SIG-M5 (cell line): Measurements from ENCODE around the gene BANP.
"Not testable (repeated sequence)": the region's sequence is repeated elsewhere in the genome, so short reads cannot be mapped to it uniquely, and the experiment has no call there.

Source experiments
- DNase-seq: peaks from one replicate; lab custom pipeline; 2025; lab: John Stamatoyannopoulos, UW

BANP gene

DNA sequence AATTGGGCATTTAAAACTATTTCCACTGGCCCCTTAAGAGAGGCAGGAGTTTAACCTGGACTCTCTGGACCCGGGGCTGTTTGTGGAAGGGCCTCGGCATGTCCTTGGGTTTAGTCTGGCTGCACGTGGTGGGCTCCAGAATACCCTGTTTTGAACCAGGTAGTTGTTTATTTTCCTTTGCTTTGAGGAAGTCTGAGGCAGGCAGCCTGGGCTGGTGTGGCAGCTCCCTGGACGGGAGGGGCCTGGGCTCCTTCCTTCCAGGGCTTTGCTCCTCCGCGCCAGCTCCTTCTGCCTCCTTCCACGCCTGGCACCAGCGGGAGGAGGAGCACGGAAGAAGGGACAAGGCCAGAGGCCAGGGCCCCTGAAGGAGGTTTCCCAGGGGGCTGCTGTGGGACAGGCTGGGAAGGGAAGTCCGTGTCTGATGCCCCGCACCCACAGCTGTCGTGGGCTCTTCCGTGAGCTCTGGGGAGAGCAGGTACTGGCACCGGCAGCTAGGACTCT is 15.5 kb downstream of the BANP start:
- no peak for DNase-seq

DNA sequence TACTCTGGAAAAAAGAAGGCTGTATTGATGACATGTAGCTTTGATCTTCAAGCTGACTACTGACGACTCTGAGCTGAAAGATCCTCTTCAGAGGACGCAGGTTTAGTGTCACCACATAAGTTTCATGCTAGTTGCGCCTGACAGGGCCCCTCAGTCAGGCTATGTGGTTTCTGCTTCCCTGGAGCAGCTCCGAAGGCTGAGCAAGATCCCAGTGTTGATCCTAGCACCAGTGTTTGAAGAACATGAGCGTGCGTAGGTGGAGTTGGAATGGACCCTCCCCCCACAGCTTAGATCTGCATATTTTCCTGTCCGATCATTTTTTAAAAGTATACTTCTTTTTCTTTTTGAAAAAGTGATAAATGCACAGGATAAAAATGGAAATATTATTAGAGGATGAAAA is 17.3 kb downstream of the BANP start:
- no peak for DNase-seq

GRCh38 chr16:87970186-87970585 is 19.0 kb downstream of the BANP start:
- DNase-seq, result no peak

GRCh38 chr16:87971933-87972332 is 20.7 kb downstream of the BANP start:
- no peak for DNase-seq

- DNase-seq, result no peak
These were observed 22.5 kb downstream of the BANP start for GRCh38 chr16:87973717-87974116.

DNA sequence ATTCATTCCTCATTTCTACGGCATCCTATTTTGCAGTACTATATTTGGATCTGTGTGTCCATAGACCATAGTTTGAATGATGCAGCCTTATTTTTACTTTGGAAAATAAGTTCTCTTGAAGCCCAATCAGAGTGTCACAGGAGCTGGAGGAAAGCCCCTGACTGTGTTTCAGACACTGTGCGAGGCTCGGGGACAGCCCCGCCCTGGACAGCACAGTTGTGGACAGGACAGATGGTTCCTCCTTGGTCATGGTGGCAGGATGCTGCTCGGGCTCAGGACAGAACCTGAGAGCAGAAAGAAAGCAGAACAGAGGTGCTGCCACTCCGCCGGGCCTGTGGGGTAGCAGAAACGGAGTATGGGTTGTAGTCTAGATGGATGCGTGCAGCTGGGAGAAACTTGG is 22.9 kb downstream of the BANP start:
- DNase-seq, result no peak

- DNase-seq, result no peak
These were observed 25.4 kb downstream of the BANP start for GRCh38 chr16:87976665-87977064.

GRCh38 chr16:87978127-87978526 is 26.9 kb downstream of the BANP start:
- no peak for DNase-seq

- DNase-seq, result no peak
These were observed 28.1 kb downstream of the BANP start for GRCh38 chr16:87979352-87979751.

DNA sequence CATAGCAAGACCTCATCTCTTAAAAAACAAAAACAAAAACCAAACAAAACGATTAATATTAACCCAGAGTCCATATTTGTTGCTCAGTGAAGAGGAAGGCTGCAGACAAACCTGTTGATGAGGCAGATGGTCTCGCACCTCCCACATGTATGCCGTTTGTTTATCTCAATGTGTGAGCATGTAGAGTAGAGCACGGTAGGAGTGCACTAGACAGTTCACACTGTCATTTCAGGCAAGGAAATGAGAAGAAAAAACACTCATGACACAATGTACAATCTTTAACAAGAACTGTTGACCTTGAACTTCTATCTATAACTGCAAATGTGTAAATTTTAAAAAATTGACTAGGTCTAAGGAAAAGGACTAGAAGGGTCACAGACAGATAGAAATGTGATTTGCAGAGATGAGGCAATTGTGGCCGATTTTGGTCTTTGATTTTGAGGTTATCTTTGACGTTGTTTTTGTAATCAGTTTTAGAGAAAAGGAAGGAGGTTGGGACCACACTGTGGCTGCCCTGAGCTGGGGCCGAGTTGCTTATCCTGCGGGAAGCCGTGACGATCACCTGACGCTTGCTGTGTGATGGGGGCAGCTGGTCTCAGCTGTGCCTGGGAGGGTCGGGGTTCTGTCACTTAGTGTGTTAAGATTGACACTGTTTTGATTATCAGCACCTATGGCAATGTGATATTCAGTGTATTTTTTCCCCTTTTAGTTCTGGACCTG is 28.8 kb downstream of the BANP start:
- not testable (repeated sequence) for DNase-seq

DNA sequence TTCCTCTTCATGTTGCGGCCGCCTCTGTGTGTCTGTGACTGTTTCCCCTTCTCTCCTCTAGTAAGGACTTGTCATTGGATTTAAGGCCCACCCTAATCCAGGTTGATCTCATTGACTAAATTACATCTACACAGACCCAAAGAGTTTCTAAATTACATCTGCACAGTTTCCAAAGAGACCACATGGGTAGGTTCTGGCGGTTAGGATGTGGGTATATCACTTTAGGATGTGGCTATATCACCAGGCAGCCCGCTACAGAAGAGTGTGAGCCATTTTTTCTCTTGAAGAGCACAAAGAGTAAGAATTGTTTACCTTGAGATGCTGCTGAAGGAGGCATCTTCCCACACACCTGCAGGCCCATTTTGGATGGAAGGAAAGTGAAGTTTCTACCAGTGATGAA is 30.1 kb downstream of the BANP start:
- DNase-seq, result not testable (repeated sequence)

DNA sequence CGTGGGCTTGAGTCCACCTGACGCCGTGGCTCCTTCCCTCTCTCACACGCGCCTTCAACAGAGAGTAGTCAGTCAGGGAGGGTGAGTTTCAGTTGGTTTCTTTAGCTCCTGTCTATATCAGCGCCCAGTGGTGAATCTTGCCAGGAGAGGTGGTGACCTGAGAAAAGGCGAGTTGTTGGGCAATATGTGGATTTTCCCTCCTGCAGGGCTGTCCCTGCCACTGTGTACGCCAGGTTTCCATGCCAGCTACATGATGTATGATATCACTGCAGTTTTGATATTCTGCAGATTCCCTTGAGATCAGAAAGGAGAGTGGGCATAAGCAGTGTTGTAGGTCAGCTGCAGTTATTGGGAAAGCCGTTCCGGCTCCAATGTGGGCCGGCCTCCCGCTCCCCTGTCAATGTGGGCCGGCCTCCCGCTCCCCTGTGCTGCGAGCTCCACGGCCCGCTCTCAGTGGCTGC is 31.4 kb downstream of the BANP start:
- no peak for DNase-seq

- DNase-seq, result not testable (repeated sequence)
These were observed 32.0 kb downstream of the BANP start for GRCh38 chr16:87983072-87983736.

DNA sequence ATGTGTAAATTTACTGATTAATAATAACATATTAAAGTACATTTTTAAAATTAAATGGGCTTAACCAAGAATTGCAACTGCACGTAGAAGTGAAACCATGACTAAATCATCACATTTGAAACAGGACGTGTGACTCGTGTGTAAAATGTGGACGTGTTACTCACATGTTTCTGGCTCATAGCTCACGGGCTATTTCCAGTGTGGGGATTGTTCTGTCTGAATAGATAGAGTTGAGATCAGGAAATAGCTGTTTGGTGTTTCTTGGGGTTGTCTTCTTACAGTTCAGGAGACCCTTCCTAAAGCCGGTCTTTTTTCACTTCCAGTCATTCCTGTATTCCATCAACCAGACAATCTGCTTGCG is 32.5 kb downstream of the BANP start:
- not testable (repeated sequence) for DNase-seq

DNA sequence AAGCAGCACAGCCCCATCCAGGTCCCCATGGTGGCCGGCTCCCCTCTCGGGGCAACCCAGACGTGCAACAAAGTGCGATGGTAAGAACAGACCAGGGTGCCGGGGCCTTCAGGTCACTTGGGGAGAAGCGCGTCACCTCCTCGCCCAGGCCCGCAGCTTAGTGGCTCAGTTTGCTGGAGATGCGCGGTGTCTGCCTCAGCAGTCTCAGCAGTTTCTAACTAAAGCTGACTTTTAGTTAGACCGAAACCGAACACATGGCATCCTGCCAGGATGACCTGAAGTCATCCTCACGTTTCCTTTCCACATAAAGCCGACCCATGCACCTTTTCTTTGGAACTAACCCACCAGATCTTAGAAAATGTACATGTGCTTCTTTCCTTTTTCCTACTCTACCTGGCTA is 32.9 kb downstream of the BANP start:
- DNase-seq, result not testable (repeated sequence)

- no peak for DNase-seq
These were observed 33.5 kb downstream of the BANP start for GRCh38 chr16:87984632-87985267.

DNA sequence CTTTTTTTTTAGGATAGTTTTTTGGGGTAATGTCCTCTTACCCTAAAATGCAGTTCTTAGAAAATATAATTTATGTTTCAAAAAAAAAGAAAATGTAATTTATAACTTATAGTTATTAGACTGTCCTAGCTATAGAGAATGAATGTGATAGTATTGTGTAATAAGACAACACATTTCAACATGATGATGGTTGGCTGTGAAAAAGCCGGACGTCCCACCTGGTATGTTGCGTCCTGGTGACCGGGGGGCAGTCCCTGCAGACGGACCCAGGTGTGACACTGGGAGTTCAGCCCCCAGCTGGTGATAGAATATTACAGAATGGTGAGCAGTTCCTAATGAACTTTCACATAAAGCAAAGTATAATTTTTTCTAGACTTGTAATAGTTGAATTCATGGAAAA is 34.3 kb downstream of the BANP start:
- DNase-seq, result not testable (repeated sequence)

DNA sequence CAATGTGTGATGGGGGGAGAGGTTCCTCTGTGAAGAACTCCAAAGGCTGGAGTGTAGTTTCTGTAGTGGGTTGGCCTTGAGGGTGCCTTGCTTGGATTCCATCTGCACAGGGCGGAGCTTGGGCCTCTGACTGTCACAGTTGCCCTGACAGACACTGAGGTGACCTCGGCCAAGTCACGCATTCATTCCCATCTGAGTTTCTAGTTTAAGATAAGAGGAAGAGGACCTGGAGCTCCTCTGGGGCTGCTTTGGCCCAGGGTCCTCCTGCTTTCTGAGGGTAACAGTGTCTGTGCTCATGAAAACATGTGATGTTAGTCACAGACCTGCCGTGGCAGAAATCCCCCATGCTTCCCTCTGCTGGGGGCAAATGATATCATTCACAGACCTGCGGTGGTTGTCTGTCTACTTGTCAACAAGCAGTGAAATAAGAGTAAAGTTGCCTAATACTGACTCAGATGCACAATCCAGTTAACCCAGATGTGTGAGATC is 35.2 kb downstream of the BANP start:
- not testable (repeated sequence) for DNase-seq

DNA sequence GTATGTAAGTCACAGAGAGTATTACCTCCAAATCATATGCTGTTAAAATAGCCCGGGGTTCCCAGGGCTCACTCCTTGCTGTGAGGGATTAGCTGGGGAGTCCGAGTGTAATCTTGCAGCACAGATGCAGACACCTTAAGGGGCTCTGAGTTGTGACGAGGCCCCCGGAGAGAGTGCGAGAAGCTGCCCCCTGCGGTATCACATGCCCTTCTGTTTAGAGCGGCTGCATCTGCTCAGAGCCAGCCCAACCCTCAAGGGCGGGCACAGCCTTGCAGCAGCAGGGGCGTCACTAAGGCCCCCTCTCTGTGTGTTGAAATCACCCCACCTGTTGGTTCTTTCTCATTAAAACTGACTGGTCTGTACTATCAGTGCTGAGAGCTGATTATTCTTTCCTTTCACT is 37.4 kb downstream of the BANP start:
- not testable (repeated sequence) for DNase-seq

GRCh38 chr16:87990254-87990653 is 39.0 kb downstream of the BANP start:
- DNase-seq, result not testable (repeated sequence)

DNA sequence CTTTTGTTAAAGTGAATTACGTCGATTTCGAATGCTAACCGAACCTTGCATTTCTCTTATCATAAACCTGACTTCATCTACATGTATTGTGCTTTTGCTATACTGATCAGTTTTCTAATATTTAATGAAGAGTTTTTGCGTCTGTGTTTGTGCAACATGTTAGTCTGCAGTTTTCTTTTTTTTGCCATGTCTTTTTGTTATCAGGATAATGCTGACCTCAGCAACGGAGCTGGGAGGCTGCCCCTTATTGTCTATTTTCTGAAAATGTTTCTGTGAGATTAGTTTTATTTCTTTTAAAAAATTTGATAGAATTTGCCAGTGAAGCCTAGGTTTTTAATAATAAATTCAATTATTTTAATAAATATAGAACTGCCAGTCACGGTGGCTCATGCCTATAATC is 40.9 kb downstream of the BANP start:
- DNase-seq, result not testable (repeated sequence)

GRCh38 chr16:87993901-87994300 is 42.7 kb downstream of the BANP start:
- no peak for DNase-seq

- no peak for DNase-seq
These were observed 44.4 kb downstream of the BANP start for GRCh38 chr16:87995644-87996043.
